Loucy (cell line): ENCODE measurements around the gene SNRNP27.

ENCODE experiments used
- H2AFZ ChIP-seq: fragments of 200-600 bp; sonication (generic); 2 replicates; pipeline ENCODE4 v1.6.0; 2016; ENCODE audit warnings: antibody characterized with exemption, mild to moderate bottlenecking, low read length, moderate library complexity
- H3F3A ChIP-seq: fragments of 200-600 bp; 2 replicates; pipeline ENCODE4 v1.6.0; 2016; ENCODE audit warnings: antibody characterized with exemption, low read depth, mild to moderate bottlenecking
- H3K27me3 ChIP-seq: fragments of 200-600 bp; sonication (generic); 2 replicates; pipeline ENCODE4 v1.6.1; 2014; ENCODE audit warnings: low read length, mild to moderate bottlenecking; ENCODE audit not compliant: insufficient read depth, poor library complexity, severe bottlenecking
- H3K36me3 ChIP-seq: fragments of 200-600 bp; sonication (generic); 2 replicates; pipeline ENCODE4 v1.6.1; 2016; ENCODE audit warnings: low read length; ENCODE audit not compliant: insufficient read depth
- H3K4me1 ChIP-seq: fragments of 200-600 bp; sonication (generic); 2 replicates; pipeline ENCODE4 v1.5.1; 2014; ENCODE audit warnings: low read length, mild to moderate bottlenecking; ENCODE audit not compliant: insufficient read depth, poor library complexity, severe bottlenecking
- H3K4me2 ChIP-seq: fragments of 200-600 bp; sonication (generic); 2 replicates; pipeline ENCODE4 v1.6.0; 2014; ENCODE audit warnings: antibody characterized with exemption, low read length, low read depth, mild to moderate bottlenecking; ENCODE audit not compliant: poor library complexity, severe bottlenecking
- H3K4me3 ChIP-seq: fragments of 200-600 bp; sonication (generic); 2 replicates; pipeline ENCODE4 v1.5.1; 2014; ENCODE audit warnings: low read length, mild to moderate bottlenecking, mixed read lengths; ENCODE audit not compliant: poor library complexity, severe bottlenecking
- H3K79me2 ChIP-seq: fragments of 200-600 bp; sonication (generic); 2 replicates; pipeline ENCODE4 v1.6.1; 2014; ENCODE audit warnings: low read length; ENCODE audit not compliant: insufficient read depth
- H3K9ac ChIP-seq: fragments of 200-600 bp; sonication (generic); 2 replicates; pipeline ENCODE4 v1.6.0; 2014; ENCODE audit warnings: mild to moderate bottlenecking, low read depth, low read length, moderate library complexity; ENCODE audit not compliant: poor library complexity, severe bottlenecking
- H3K9me2 ChIP-seq: fragments of 200-600 bp; sonication (generic); replicated peaks from 2 replicates; pipeline ENCODE4 v1.6.1; 2016; ENCODE audit warnings: low read depth, low read length, mixed read lengths
- H3K9me3 ChIP-seq: fragments of 200-600 bp; sonication (generic); 2 replicates; pipeline ENCODE4 v1.6.1; 2014; ENCODE audit warnings: mild to moderate bottlenecking, antibody characterized with exemption, low read length, low read depth; ENCODE audit not compliant: insufficient read depth
- H4K20me1 ChIP-seq: fragments of 200-600 bp; sonication (generic); 2 replicates; pipeline ENCODE4 v1.6.0; 2014; ENCODE audit warnings: antibody characterized with exemption, low read length, mild to moderate bottlenecking; ENCODE audit not compliant: insufficient read depth, poor library complexity, severe bottlenecking
- EZH2phosphoT487 ChIP-seq: fragments of 200-600 bp; IDR thresholded peaks from 2 replicates; pipeline ENCODE4 v1.6.1; 2018; ENCODE audit warnings: antibody characterized with exemption, mild to moderate bottlenecking, moderate library complexity, borderline replicate concordance
- TF ChIP-seq, protein P1 (sequence below): fragments of 200-600 bp; sonication (generic); conservative IDR thresholded peaks from 2 replicates; pipeline ENCODE4 v1.5.1; 2014; ENCODE audit warnings: mild to moderate bottlenecking, antibody characterized with exemption, low read length

The SNRNP27 gene

GRCh38 chr2:69939722-69940121, 46.0 kb downstream of the SNRNP27 start:
- no peaks in the 10 kb centered on the region for H3F3A ChIP-seq
- no peak overlapping the region for H3K4me3 ChIP-seq
- no peaks in the 10 kb centered on the region for H3K79me2 ChIP-seq
- no peaks in the 10 kb centered on the region for H4K20me1 ChIP-seq
- H2AFZ ChIP-seq = no peak overlapping the region
- H3K9ac ChIP-seq = no peak overlapping the region
- H3K27me3 ChIP-seq = no peaks in the 10 kb centered on the region
- no peaks in the 10 kb centered on the region for H3K9me2 ChIP-seq
- peaks cover 34% of the 10 kb centered on the region; the same call in 1 of the 2 replicates for H3K36me3 ChIP-seq
- H3K4me2 ChIP-seq = no peak overlapping the region
- no peak for TF ChIP-seq EZH2phosphoT487
- TF ChIP-seq, protein P1, sequence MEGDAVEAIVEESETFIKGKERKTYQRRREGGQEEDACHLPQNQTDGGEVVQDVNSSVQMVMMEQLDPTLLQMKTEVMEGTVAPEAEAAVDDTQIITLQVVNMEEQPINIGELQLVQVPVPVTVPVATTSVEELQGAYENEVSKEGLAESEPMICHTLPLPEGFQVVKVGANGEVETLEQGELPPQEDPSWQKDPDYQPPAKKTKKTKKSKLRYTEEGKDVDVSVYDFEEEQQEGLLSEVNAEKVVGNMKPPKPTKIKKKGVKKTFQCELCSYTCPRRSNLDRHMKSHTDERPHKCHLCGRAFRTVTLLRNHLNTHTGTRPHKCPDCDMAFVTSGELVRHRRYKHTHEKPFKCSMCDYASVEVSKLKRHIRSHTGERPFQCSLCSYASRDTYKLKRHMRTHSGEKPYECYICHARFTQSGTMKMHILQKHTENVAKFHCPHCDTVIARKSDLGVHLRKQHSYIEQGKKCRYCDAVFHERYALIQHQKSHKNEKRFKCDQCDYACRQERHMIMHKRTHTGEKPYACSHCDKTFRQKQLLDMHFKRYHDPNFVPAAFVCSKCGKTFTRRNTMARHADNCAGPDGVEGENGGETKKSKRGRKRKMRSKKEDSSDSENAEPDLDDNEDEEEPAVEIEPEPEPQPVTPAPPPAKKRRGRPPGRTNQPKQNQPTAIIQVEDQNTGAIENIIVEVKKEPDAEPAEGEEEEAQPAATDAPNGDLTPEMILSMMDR = no peak
- peaks cover 6% of the 10 kb centered on the region for H3K4me1 ChIP-seq
- no peaks in the 10 kb centered on the region for H3K9me3 ChIP-seq

GRCh38 chr2:69940691-69941090, 46.9 kb downstream of the SNRNP27 start:
- Histone ChIP-seq H3K79me2 (no peaks in the 10 kb centered on the region), H3K9ac (no peak overlapping the region), H3K4me2 (no peak overlapping the region), H2AFZ (no peak overlapping the region), H3K36me3 (peaks cover 31% of the 10 kb centered on the region; the same call in 1 of the 2 replicates), H3F3A (no peaks in the 10 kb centered on the region), H3K27me3 (no peaks in the 10 kb centered on the region), H3K9me2 (no peaks in the 10 kb centered on the region), H3K9me3 (no peaks in the 10 kb centered on the region), H3K4me3 (no peak overlapping the region), H4K20me1 (no peaks in the 10 kb centered on the region), H3K4me1 (peaks cover 11% of the 10 kb centered on the region)
- TF ChIP-seq, protein P1 = no peak
- no peak for TF ChIP-seq EZH2phosphoT487

GRCh38 chr2:69943000-69943842, 49.5 kb downstream of the SNRNP27 start:
- TF ChIP-seq, protein P1 = no peak
- TF ChIP-seq EZH2phosphoT487 = no peak
- Histone ChIP-seq H3F3A (no peaks in the 10 kb centered on the region), H3K4me1 (peaks cover 32% of the 10 kb centered on the region), H3K4me3 (no peak overlapping the region), H3K27me3 (no peaks in the 10 kb centered on the region), H3K4me2 (no peak overlapping the region), H4K20me1 (no peaks in the 10 kb centered on the region), H2AFZ (no peak overlapping the region), H3K79me2 (no peaks in the 10 kb centered on the region), H3K9ac (no peak overlapping the region), H3K9me3 (no peaks in the 10 kb centered on the region), H3K36me3 (peaks cover 16% of the 10 kb centered on the region; the same call in 1 of the 2 replicates), H3K9me2 (no peaks in the 10 kb centered on the region)
